HPDE6-E6E7 (cell line): ENCODE measurements around the gene ZNF791.
"Not testable (repeated sequence)": the region's sequence is repeated elsewhere in the genome, so short reads cannot be mapped to it uniquely, and the experiment has no call there.

Experiments used
- DNase-seq: peaks from one replicate; pipeline ENCODE4 v3.0.0; 2011; ENCODE audit warnings: missing footprints; ENCODE audit errors: extremely low spot score

Gene ZNF791

DNA sequence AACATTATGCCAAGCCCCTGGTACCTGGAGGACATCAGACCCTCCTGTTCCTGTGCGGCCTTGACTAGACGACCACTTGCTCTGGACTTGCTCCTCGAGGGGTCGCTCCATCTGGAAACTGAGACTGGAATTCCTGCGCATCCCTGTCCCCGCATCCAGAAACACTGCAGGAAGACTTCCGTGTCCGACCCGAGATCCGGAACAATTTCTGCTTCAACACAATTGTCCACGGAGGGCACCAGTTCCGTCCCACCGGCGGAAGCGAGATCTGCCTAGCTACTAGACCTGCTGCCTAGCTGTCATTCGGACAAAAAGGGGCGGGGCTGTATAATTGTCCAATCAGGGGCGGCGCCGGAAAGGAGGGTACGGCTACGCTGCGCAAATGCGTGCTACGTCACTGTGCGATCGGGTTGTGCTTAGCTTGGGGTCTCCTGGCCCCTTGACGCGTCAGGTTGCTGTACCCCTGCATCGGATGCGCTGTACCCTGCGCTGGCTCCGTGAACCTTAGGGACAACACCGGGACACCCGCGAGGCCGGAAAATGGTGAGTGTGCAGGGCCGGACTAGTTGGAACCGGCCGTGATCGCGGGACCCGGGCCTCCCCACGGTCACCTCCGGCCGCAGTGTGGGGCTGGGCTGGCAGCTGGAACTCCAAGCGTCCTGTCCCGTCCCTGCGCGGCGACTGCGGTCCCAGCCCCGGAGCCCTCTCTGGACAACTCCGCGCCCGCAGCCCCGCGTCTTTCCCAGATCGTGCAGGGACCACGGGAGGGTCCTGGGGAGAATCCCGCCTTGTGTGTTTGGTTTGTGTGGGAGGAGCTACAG, at the start of gene ZNF791, which contains the start of gene ZNF490:
TSS of gene ZNF791 (plus strand) at position 381 of the 821 bp plus-strand sequence. CDS start at position 541, 160 bp downstream.
TSS of gene ZNF490 (minus strand) at position 274 of the 821 bp plus-strand sequence. CDS start at position 141, 133 bp downstream.
- DNase-seq: peak; percentile 98

GRCh38 chr19:12564016-12564664, 46.6 kb upstream of the ZNF791 start:
- peak; percentile 82 for DNase-seq

DNA sequence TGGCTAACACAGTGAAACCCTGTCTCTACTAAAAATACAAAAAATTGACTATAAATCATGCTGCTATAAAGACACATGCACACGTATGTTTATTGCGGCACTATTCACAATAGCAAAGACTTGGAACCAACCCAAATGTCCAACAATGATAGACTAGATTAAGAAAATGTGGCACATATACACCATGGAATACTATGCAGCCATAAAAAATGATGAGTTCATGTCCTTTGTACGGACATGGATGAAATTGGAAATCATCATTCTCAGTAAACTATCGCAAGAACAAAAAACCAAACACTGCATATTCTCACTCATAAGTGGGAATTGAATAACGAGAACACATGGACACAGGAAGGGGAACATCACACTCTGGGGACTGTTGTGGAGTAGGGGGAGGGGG, 44.3 kb upstream of the ZNF791 start:
- DNase-seq: not testable (repeated sequence)

- DNase-seq: no peak
These were observed 42.8 kb upstream of the ZNF791 start for GRCh38 chr19:12567951-12568350.

- no peak for DNase-seq
These were observed 36.7 kb upstream of the ZNF791 start for GRCh38 chr19:12574036-12574435.

GRCh38 chr19:12578641-12579040, 32.1 kb upstream of the ZNF791 start:
- DNase-seq: no peak

- no peak for DNase-seq
These were observed 30.5 kb upstream of the ZNF791 start for GRCh38 chr19:12580180-12580694.

- DNase-seq: no peak
These were observed 29.6 kb upstream of the ZNF791 start for GRCh38 chr19:12581100-12581499.

DNA sequence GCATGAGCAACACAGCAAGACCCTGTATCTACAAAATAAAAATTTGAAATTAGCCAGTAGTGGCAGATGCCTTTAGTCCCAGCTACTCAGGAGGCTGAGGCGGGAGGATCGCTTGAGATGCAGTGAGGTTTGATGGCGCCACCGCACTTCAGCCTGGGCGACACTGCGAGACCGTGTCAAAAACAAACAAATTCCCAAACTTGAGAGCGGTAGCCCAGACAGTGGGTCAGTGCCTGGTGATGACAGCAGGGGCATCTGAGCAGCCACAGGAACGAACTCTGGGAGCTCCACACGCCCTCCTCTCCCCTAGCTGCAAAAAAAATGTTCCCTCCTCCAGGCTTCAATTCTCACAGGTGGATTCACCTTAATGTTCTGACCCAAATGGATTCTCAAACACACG, 14.2 kb upstream of the ZNF791 start:
- no peak for DNase-seq

- no peak for DNase-seq
These were observed 13.7 kb upstream of the ZNF791 start for GRCh38 chr19:12596927-12597548.

DNA sequence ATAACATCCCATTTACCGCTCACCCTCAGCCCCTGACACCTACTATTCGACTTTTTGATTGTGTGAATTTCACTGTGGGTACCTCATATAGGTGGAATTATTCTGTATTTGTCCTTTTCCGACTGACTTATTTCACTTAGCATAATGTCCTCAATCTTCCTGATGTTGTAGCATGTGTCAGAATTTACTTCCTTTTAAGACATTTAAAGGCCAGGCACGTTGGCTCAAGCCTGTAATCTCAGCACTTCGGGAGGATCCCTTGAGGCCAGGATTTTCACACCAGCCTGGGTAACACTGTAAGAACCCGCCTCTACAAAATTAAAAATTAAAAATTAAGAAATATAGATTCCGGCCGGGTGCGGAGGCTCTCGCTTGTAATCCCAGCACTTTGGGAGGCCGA, 13.1 kb upstream of the ZNF791 start:
- DNase-seq: no peak

GRCh38 chr19:12603714-12604113, 7.0 kb upstream of the ZNF791 start:
- no peak for DNase-seq

DNA sequence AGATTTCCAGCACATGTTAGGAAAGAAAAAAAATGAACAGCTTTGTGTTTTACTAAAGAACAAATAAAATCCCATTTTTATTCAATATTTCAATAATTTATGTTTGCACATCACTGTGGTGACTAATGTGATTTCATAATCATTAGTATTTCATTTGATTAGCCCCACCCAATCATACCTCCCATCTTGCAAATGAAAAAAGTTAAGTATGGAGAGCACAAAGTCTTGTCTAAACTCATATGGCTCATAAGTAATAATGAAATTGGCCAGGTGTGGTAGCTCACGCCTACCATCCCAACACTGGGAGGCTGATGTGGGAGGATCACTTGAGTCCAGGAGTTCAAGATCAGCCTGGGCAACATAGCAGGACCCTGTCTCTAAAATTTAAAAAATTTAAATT, 3.9 kb upstream of the ZNF791 start:
- DNase-seq: no peak

GRCh38 chr19:12607631-12608030, 3.1 kb upstream of the ZNF791 start:
- DNase-seq: no peak

GRCh38 chr19:12611361-12611699, 610 bp downstream of the ZNF791 start:
- peak; percentile 47 for DNase-seq

- no peak for DNase-seq
These were observed 6.9 kb downstream of the ZNF791 start for GRCh38 chr19:12617646-12618045.

GRCh38 chr19:12621253-12622024, 10.7 kb downstream of the ZNF791 start:
- not testable (repeated sequence) for DNase-seq

GRCh38 chr19:12623361-12624031, 12.8 kb downstream of the ZNF791 start:
- DNase-seq: no peak

DNA sequence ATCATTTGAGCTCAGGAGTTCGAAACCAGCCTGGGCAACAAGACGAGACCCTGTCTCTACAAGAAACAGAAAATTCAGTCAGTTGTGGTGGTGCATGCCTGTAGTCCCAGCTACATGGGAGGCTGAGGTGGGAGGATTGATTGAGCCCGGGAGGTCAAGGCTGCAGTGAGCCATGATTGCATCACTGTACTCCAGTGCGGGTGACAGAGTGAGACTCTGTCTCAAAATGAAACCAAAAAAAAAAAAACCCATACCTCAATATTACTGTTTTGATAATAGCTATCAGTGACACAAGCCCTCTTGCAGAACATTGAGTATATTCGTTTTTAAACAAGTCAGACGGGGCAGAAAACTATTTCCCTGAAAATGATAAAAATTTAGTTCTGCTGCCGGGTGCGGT, 16.2 kb downstream of the ZNF791 start:
- no peak for DNase-seq

DNA sequence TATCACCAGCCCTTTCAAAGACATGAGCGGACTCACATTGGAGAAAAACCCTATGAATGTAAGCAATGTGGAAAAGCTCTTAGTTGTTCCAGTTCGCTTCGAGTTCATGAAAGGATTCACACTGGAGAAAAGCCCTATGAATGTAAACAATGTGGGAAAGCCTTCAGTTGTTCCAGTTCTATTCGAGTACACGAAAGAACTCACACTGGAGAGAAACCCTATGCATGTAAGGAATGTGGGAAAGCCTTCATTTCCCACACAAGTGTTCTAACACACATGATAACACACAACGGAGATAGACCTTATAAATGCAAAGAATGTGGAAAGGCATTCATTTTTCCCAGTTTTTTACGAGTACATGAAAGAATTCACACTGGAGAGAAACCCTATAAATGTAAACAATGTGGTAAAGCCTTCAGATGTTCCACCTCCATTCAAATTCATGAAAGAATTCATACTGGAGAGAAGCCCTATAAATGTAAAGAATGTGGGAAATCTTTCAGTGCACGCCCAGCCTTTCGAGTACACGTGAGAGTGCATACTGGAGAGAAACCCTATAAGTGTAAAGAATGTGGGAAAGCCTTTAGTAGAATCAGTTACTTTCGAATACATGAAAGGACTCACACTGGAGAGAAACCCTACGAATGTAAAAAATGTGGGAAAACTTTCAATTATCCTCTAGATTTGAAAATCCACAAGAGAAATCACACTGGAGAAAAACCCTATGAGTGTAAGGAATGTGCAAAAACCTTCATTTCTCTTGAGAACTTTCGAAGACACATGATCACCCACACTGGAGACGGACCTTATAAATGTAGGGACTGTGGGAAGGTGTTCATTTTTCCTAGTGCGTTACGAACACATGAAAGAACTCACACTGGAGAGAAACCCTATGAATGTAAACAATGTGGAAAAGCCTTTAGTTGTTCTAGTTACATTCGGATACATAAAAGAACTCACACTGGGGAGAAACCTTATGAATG, 17.6 kb downstream of the ZNF791 start:
- DNase-seq: no peak
